Measurements from ENCODE around the gene FAM180A. TPM values are rescaled to one million over a fixed set of nuclear protein-coding genes. Genes with fewer than 3 reads are reported as not detected.

FAM180A gene
- total RNA-seq, 1 donor, result 71.0 TPM

DNA sequence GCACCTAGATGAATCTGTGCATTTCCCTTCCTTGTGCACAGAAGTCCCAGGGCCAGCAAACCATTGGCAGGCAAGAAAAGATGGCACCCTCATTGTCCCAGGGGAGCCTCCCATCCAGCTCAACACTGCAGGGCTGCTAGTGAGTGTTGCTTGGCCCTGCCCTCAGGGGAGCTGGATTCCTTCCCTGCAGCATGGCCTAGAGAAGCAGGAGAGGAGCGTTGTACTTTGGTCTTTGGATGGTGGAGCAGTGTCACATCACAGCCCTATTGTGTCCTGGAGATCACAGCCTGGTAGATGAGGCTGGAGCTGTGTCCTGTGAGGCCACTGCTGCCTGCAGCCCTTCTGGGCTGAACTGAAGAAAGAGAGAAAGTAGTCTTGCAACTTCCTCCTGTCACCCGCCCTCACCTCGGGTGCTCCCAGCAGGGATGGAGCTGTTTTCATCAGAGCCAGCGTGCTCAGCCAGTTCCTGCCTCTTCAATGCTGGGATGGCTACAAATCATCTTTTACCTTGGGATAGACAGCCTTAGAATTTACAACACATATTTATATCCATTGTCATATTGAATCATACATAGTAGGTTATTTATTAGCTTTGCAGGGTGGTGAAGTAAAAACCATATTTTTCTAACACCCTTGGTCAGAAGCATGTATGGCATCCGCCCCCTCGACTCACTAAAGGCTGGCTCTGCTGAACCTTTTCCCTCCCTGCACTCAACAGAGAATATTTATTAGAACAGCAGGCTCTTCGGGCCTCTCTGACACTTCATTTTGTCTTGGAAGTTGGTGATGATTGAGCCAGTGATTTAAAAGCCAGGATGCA lies 43.1 kb upstream of the FAM180A start:
- DNase-seq (ENCODE audit: low read depth), result no peak
- TF ChIP-seq, protein P1, sequence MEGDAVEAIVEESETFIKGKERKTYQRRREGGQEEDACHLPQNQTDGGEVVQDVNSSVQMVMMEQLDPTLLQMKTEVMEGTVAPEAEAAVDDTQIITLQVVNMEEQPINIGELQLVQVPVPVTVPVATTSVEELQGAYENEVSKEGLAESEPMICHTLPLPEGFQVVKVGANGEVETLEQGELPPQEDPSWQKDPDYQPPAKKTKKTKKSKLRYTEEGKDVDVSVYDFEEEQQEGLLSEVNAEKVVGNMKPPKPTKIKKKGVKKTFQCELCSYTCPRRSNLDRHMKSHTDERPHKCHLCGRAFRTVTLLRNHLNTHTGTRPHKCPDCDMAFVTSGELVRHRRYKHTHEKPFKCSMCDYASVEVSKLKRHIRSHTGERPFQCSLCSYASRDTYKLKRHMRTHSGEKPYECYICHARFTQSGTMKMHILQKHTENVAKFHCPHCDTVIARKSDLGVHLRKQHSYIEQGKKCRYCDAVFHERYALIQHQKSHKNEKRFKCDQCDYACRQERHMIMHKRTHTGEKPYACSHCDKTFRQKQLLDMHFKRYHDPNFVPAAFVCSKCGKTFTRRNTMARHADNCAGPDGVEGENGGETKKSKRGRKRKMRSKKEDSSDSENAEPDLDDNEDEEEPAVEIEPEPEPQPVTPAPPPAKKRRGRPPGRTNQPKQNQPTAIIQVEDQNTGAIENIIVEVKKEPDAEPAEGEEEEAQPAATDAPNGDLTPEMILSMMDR (IDR thresholded peaks at IDR 0.05; ENCODE audit: insufficient read depth, low read length), result no peak
- H3K4me3 ChIP-seq (ENCODE audit: low read depth, low read length), result no peak overlapping the region

DNA sequence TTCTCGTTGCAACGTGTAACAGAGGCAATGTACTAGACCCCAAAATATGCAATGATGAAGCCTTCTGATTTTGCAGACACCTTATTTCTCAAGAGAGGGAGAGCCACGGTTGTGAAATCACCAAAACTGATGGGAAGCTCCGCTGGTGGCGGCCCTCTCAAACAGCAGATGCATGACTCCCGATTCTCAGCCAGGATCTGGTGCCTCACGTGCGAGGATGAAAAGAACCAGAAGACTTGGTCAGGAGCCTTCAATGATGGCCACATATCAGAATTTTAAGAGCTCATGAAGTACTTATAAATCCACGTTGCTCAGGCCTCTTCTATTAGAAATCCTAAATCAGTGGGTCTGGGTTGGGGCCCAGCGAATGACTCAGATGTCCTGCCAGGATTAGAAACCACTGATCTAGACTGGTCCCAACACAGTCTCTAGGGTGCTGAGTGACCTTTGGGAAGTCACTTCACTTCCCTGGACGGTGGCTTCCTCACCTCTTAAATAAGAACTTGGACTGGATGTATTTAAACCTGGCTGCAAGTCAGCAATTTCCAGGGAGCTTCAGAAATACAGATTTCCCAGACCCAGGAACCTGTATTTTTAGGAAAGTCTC lies 41.9 kb upstream of the FAM180A start:
- no peak for DNase-seq (ENCODE audit: low read depth)

DNA sequence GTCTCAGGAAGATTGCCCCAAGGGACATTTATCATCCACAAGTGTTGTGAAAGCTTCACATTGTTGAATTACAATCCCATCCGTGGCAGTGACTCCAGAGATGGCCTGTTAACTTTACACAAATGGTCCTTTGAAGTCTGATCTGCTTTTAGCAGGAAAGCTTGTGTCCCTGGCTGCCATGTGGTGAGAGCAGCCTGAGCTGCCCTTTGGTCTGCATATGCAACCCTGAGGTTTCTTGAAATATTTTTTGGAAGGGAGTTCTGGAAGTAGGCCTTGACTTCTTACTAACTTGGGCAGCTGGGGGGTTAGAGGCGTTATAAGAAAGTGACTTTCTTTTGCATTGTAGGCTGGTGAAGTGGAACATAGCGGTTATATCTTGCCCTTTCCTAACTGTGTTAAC lies 41.3 kb upstream of the FAM180A start:
- no peak overlapping the region for H3K4me3 ChIP-seq (ENCODE audit: low read depth, low read length)
- TF ChIP-seq, protein P1 (IDR thresholded peaks at IDR 0.05; ENCODE audit: insufficient read depth, low read length), result no peak
- DNase-seq (ENCODE audit: low read depth), result no peak

More for the DNA sequence above, 41.9 kb upstream of the FAM180A start:
- H3K4me3 ChIP-seq (ENCODE audit: low read depth, low read length), result no peak overlapping the region
- TF ChIP-seq, protein P1 (IDR thresholded peaks at IDR 0.05; ENCODE audit: insufficient read depth, low read length), result no peak

DNA sequence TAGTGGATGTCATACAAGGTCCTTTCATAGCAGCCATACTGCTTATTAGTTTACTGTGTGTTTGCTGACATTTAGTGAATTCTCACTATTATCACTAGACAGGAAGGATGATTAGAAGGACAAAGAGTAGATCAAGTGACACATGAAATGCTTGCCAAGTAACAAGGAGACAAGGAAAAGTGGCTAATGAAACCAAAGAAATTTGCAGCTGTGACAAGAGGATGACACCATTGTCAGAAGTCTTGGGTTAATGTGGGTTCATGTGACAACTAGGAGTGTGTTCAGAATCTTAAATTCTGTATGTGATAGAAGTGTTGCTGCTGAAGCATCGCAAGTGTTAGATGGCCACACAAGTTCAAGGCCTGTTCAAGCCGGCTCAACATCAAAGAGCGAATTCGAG lies 40.8 kb upstream of the FAM180A start:
- TF ChIP-seq, protein P1 (IDR thresholded peaks at IDR 0.05; ENCODE audit: insufficient read depth, low read length), result no peak
- DNase-seq (ENCODE audit: low read depth), result no peak

DNA sequence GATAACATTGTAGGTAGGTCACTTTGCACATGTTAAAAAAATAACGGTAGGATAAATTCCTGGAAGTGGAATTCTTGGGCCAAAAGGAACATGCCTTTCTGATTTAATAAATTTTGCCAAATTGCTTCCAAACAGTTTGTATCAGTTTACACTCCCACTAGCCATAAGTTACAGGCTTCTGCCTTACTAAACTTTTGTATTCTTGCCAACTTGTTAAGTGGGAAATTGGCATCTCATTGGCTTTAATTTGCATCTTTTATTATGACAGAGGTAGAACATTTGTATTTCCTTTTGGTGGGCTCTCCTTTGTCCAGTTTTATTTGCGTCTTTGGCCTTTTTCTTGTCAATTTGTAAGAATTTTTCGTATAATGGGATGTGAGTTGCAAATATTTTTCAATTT lies 38.3 kb upstream of the FAM180A start:
- no peak for DNase-seq (ENCODE audit: low read depth)
- TF ChIP-seq, protein P1 (IDR thresholded peaks at IDR 0.05; ENCODE audit: insufficient read depth, low read length), result no peak
- no peak overlapping the region for H3K4me3 ChIP-seq (ENCODE audit: low read depth, low read length)

More for the DNA sequence above, 40.8 kb upstream of the FAM180A start:
- no peak overlapping the region for H3K4me3 ChIP-seq (ENCODE audit: low read depth, low read length)

DNA sequence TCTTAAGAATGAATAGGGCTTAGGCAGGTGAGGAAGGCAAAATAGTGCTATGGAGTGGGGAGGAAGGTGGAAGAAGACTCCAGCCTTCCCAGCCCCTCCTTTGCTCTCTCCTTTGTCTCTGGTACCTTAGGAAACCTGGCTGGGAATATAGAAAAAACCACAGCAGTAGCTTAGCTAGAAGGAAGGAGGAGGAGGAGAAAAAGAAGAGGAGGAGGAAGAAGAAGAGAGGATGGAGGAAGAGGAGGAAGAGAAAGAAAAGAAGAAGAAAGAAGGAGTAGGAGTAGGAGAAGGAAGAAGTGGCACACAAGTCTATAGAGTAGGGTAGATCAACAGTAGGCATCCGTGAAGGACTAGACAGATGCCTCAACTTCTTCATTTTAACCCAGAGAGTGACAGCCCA lies 36.5 kb upstream of the FAM180A start:
- H3K4me3 ChIP-seq (ENCODE audit: low read depth, low read length), result no peak overlapping the region
- TF ChIP-seq, protein P1 (IDR thresholded peaks at IDR 0.05; ENCODE audit: insufficient read depth, low read length), result no peak

More for the DNA sequence above, 36.5 kb upstream of the FAM180A start:
- no peak for DNase-seq (ENCODE audit: low read depth)

All from fibroblast of the aortic adventitia (primary cell).